Muscle layer of colon (tissue), 2 donors: ENCODE results near the gene TCTN2.

Experiments
- H3K27ac ChIP-seq: one replicate; pipeline ENCODE4 v1.7.0; 2013; ENCODE audit warnings: low read depth, mild to moderate bottlenecking, low read length, moderate library complexity
- H3K27me3 ChIP-seq, 2 donors: one replicate each; pipeline ENCODE4 v1.7.0; 2013; ENCODE audit warnings: low read length in 2 of 2, mild to moderate bottlenecking in 2 of 2; ENCODE audit not compliant: insufficient read depth in 2 of 2, control insufficient read depth in 1 of 2
- H3K36me3 ChIP-seq: one replicate; pipeline ENCODE4 v1.7.0; 2013; ENCODE audit warnings: mild to moderate bottlenecking, low read length; ENCODE audit not compliant: insufficient read depth
- H3K4me1 ChIP-seq: one replicate; pipeline ENCODE4 v1.7.0; 2013; ENCODE audit warnings: mild to moderate bottlenecking, low read length; ENCODE audit not compliant: insufficient read depth
- H3K4me3 ChIP-seq, 2 donors: one replicate each; pipeline ENCODE4 v1.7.0; 2013; ENCODE audit warnings: low read length in 2 of 2, low read depth in 1 of 2, mild to moderate bottlenecking in 1 of 2, moderate library complexity in 1 of 2
- H3K9ac ChIP-seq: one replicate; pipeline ENCODE4 v1.7.0; 2013; ENCODE audit warnings: low read length
- H3K9me3 ChIP-seq: one replicate; pipeline ENCODE4 v1.7.0; 2013; ENCODE audit warnings: mild to moderate bottlenecking, low read length
- donor health status: abdominal sarcoma.
- donor health status: Adenocarcinoma of cecum.

Gene TCTN2

DNA sequence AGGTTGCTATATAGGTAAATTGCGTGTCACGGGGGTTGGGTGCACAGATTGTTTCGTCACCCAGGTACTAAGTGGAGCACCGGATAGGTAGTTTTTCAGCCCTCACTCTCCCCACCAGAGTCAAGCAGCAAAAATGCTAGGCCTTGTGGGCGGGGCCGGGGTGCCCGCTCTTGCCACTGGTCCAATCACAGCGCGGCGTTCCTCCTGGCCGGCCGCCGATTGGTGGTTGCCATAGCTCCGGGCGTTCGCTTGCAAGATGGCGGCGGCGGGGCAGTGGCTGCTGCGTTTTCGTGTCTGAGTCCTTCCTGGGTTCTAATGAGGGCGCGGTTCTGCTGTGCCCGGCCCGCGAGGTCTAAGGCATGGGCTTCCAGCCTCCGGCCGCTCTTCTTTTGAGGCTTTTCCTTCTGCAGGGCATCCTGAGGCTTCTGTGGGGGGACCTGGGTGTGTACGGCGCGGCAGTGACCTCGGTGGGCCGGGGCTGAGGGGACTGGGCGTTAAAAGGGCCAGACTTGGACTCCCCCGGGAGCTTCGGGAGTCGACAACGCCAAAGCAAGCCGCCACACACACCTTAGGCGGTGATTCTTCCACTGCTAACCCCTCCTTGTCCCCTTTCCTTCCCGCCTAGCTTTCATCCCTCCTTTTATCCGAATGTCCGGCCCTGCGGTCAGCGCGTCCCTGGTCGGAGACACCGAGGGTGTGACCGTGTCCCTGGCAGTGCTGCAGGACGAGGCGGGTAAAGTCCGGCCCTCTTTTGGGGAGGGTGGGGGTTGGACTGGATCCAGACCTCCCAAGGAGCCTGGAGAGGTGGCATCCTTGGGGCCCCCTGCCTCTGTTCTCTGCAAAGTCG is at the start of gene TCTN2:
Gene TCTN2, plus strand, starts transcription at position 232 of the 847 bp plus-strand sequence. Its CDS starts 128 bp downstream, at position 360.
- peak within 1 kb of the TSS; percentile 36 for H3K9ac ChIP-seq
- peaks cover 19% of the 10 kb centered on the region for H3K36me3 ChIP-seq
- H3K27me3 ChIP-seq, result no peaks in the 10 kb centered on the region
- peak within 1 kb of the TSS; percentile 52 for H3K27ac ChIP-seq
- peaks cover 10% of the 10 kb centered on the region for H3K4me1 ChIP-seq
- H3K9me3 ChIP-seq, result no peaks in the 10 kb centered on the region
- H3K4me3 ChIP-seq, result peak within 1 kb of the TSS; percentile 96

DNA sequence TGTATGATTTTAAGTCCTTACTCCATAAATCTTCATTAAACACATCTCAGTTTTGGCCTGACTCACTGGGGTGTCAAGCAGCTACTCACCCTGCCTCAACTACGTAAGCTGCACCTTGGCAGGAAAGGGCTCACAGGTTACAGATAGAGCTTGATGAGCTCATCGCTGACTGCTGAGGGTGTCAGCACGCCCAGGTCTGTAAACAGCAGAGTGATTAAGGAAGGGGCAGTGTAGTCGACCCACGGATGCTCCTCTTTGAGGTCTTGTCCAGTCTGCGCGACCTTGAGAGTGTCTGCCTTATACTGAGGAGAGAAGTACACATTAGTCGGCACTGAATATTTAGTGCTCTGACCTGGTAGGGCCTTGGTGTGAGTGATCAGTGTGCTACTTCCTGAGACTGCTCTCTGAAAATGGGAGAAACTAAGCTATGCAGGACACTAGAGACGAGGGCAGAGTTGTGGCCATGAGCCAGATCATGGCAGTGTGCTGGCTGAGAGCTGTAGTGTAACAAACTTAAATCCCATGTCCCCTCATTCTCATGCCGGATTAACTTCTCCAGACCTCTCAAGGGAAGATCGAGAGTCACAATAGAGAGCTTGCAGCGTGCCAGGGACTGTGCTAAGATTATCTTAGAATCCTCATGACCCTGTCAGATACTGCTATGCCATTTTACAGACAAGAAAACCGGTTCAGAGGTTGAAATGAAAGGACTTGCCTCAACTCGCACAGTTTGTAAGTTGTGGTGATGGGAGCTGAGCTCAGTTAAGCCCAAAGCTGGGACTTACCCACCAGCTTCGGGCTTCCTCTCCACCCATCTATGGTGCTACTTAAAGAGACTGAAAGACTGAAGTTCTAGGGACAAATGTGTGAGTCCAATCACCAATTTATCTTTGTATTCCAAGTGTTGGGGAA is 49.0 kb upstream of the TCTN2 start:
- H3K4me1 ChIP-seq, result no peaks in the 10 kb centered on the region
- H3K27ac ChIP-seq, result no peak overlapping the region
- no peaks in the 10 kb centered on the region for H3K27me3 ChIP-seq
- H3K9ac ChIP-seq, result no peak overlapping the region
- H3K4me3 ChIP-seq, result no peak overlapping the region
- no peaks in the 10 kb centered on the region for H3K9me3 ChIP-seq
- H3K36me3 ChIP-seq, result peaks cover 73% of the 10 kb centered on the region

DNA sequence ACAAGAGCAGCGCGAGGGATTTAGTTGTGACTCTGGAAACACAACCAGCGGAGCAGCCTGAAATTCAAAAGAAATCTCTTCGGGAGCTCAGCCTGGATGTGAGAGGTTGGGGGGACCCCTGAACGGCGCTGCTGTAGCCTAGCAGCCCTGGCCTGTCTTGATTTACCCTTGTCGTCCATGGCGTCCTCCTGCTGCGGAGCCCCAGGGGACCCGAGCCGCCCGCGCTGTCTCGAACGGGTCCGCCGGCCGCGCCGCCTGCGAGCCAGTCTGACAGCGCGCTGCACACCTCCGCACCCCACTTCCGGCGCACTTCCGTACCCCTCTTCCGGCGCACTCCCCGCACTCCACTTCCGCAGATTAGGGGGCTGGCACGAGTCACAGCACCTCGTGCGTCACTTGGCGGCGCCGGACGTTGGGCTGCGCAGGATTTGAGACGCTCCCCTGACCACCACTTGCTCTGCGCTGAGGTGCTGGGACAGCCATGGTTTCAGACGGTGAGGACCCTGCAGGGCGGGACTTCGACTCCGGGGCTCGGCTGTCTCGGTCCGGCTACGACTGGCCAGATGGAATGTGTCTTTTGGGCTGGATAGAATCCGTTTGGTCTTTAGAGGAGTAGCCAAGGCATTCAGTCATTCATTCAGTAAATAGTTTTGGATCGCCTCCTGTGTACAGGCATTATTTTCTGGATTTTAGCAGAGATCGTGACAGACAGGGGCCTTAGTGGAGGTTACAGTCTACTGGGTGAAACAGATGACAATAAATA is 37.4 kb upstream of the TCTN2 start, which contains the start of the genes EIF2B1 and GTF2H3:
Gene EIF2B1, minus strand, starts transcription at position 308 of the 763 bp plus-strand sequence. Its CDS starts 129 bp downstream, at position 179.
Gene GTF2H3, plus strand, starts transcription at position 451 of the 763 bp plus-strand sequence. Its CDS starts 31 bp downstream, at position 482.
- H3K9me3 ChIP-seq, result no peaks in the 10 kb centered on the region
- H3K9ac ChIP-seq, result peak within 1 kb of the TSS; percentile 59
- no peaks in the 10 kb centered on the region for H3K27me3 ChIP-seq
- peak within 1 kb of the TSS; percentile 68 to 78 for H3K4me3 ChIP-seq
- H3K27ac ChIP-seq, result peak within 1 kb of the TSS; percentile 73
- peaks cover 9% of the 10 kb centered on the region for H3K4me1 ChIP-seq
- H3K36me3 ChIP-seq, result peaks cover 22% of the 10 kb centered on the region

DNA sequence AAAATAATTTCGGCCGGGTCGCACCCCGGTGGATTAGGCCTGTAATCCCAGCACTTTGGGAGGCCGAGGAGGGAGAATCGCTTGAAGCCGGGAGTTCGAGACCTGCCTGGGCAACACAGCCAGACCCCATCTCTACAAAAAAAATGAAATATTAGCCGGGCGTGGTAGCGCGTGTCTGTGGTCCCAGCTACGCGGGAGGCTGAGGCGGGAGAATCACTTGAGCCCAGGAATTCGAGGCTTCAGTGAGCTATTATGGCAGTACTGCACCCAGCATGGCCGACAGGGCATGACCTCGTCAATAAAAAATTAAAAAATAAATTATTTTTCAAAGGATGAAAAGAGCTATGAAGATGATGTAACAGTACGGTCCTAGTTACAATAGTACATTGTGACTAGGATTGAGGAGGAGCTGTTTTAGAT is 36.8 kb upstream of the TCTN2 start:
- peak overlapping the region; percentile 68 to 78 for H3K4me3 ChIP-seq
- no peaks in the 10 kb centered on the region for H3K27me3 ChIP-seq
- peak overlapping the region; percentile 59 for H3K9ac ChIP-seq
- H3K36me3 ChIP-seq, result peaks cover 16% of the 10 kb centered on the region
- H3K4me1 ChIP-seq, result peaks cover 9% of the 10 kb centered on the region
- peak overlapping the region; percentile 73 for H3K27ac ChIP-seq
- no peaks in the 10 kb centered on the region for H3K9me3 ChIP-seq

DNA sequence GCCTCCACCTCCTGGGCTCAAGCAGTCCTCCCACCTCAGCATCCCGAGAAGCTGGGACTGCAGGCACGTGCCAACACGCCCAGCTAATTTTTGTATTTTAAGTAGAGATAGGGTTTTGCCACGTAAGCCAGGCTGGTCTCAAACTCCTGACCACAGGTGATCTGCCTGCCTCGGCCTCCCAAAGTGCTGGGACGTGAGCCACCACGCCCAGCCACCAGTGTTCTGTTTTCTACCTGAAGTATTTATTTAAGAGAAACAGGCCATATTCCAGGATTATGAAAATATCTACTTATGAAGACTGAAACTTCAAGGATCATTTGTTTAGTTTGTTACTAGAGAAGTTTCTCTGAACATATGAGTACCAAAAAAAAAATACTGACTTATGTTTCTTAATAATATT is 27.0 kb upstream of the TCTN2 start:
- H3K27ac ChIP-seq, result no peak overlapping the region
- H3K9ac ChIP-seq, result no peak overlapping the region
- no peaks in the 10 kb centered on the region for H3K4me1 ChIP-seq
- no peak overlapping the region for H3K4me3 ChIP-seq
- peaks cover 11% of the 10 kb centered on the region for H3K36me3 ChIP-seq
- no peaks in the 10 kb centered on the region for H3K9me3 ChIP-seq
- no peaks in the 10 kb centered on the region for H3K27me3 ChIP-seq

DNA sequence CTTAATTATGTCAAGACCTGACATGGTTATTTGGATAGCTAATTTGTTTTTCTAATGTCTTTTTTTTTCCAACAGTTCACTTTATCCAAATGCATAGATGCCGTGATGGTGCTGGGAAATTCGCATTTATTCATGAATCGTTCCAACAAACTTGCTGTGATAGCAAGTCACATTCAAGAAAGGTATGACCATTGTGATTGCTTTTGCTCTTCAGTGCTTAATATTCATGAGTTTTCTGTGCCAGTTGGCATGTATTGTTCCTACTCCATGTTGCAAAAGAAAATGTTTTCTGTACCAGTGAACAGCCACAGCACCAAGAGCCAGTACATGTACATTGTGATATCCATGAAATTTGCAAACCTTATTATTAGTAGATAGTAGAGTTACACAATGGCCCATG is 25.5 kb upstream of the TCTN2 start:
- Histone ChIP-seq H3K36me3 (peaks cover 22% of the 10 kb centered on the region), H3K27me3 (no peaks in the 10 kb centered on the region), H3K9ac (no peak overlapping the region)

DNA sequence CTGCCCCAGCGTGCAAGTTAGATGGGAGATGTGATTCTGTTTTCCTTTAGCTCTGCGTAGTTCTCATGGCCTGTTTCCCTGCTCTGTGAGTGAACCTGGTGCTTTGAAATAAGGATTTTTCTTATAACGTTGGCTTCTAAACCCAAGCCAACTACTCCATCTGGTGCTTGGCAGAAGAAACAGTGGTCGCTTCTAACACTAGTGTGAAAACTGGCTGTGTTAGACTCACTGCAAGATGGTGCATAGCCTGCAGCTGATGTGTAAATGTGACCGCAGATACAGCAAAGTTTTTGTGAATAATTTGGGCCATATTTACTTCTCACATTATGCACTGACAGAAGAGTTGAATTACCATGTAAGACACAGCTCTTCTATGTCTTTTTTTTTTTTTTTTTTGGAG is 25.0 kb upstream of the TCTN2 start:
- peaks cover 26% of the 10 kb centered on the region for H3K36me3 ChIP-seq
- no peak overlapping the region for H3K9ac ChIP-seq
- H3K27ac ChIP-seq, result no peak overlapping the region
- H3K4me3 ChIP-seq, result no peak overlapping the region
- no peaks in the 10 kb centered on the region for H3K9me3 ChIP-seq
- H3K27me3 ChIP-seq, result no peaks in the 10 kb centered on the region
- H3K4me1 ChIP-seq, result no peaks in the 10 kb centered on the region

More for the DNA sequence above, 25.5 kb upstream of the TCTN2 start:
- H3K4me3 ChIP-seq, result no peak overlapping the region
- no peaks in the 10 kb centered on the region for H3K9me3 ChIP-seq
- no peak overlapping the region for H3K27ac ChIP-seq
- H3K4me1 ChIP-seq, result no peaks in the 10 kb centered on the region

DNA sequence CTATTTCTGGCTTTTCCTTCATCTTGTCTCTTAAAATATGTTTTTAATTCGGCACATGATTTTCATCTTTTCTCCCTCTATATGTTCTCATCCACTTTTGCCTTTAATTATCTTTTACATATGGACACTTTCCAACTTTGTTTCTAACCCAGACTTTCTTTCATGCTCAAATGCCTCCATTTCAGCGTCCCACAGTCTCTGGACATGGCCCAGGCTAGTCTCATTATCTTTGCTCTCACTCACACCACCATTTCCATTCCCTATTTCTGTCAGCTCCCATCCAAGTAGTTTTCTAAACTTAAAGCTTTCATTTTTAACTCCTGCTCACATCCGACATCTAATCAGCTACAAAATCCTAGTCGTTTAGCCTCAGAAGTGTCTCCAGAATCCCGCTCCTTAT is 22.5 kb upstream of the TCTN2 start:
- H3K4me1 ChIP-seq, result no peaks in the 10 kb centered on the region

DNA sequence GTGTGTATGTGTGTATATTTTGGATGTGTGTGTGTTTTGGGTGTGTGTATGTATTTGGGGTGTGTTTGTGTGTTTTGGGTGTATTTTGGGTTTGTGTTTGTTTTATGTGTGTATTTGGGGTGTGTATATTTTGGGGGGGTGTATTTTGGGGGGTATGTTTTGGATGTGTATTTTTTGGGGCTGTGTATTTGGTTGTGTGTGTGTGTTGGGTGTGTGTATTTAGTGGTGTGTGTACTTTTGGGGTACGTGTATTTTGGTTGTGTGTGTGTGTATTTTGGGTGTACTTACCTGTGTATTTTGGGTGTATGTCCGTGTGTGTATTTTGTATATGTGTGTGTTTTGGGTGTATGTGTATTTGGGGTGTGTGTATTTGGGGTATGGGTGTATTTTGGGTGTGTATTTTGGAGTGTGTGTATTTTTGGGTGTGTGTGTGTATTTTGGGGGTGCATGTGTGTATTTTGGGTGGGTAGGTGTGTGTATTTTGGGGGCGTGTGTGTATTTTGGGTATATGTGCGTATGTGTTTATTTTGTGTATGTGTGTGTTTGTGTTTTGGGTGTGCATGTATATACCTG is 16.7 kb upstream of the TCTN2 start:
- Histone ChIP-seq H3K27me3 (no peaks in the 10 kb centered on the region), H3K4me3 (no peak overlapping the region)

More for the DNA sequence above, 22.5 kb upstream of the TCTN2 start:
- H3K4me3 ChIP-seq, result no peak overlapping the region
- no peaks in the 10 kb centered on the region for H3K9me3 ChIP-seq
- H3K27ac ChIP-seq, result no peak overlapping the region
- H3K36me3 ChIP-seq, result peaks cover 33% of the 10 kb centered on the region
- no peaks in the 10 kb centered on the region for H3K27me3 ChIP-seq
- no peak overlapping the region for H3K9ac ChIP-seq

DNA sequence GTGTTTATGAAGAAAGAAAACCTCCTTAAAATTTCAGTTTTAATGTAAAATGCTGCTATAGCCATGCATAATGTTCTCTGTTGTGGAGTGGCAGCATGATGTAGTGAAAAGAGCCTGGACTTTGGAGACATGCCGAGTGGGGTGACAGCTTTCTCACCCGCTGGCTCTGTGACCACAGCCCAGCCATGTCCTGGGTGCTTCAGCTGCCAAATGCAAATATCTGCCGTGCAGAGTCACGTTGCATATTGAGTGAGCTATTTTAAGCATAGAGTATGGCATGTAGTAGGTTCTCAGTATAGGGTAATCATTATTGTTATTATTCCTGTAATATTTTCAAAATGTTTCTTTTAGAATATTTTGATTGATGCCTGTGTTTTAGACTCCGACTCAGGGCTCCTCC is 15.5 kb upstream of the TCTN2 start:
- Histone ChIP-seq H3K36me3 (peaks cover 31% of the 10 kb centered on the region), H3K9ac (no peak overlapping the region), H3K9me3 (no peaks in the 10 kb centered on the region), H3K4me3 (no peak overlapping the region), H3K4me1 (no peaks in the 10 kb centered on the region), H3K27me3 (no peaks in the 10 kb centered on the region), H3K27ac (no peak overlapping the region)

More for the DNA sequence above, 16.7 kb upstream of the TCTN2 start:
- no peaks in the 10 kb centered on the region for H3K4me1 ChIP-seq
- no peak overlapping the region for H3K9ac ChIP-seq
- H3K9me3 ChIP-seq, result no peaks in the 10 kb centered on the region
- peaks cover 28% of the 10 kb centered on the region for H3K36me3 ChIP-seq
- H3K27ac ChIP-seq, result no peak overlapping the region
